Muscle layer of duodenum (tissue), 2 donors: Measurements from ENCODE around the gene CLTA.
"Not testable (repeated sequence)": the region's sequence is repeated elsewhere in the genome, so short reads cannot be mapped to it uniquely, and the experiment has no call there.

Experiments used
- H3K27ac ChIP-seq: one replicate; pipeline ENCODE4 v1.7.0; 2013; ENCODE audit warnings: mild to moderate bottlenecking, low read length
- H3K27me3 ChIP-seq: one replicate; pipeline ENCODE4 v1.7.0; 2013; ENCODE audit warnings: low read depth, mild to moderate bottlenecking, control low read depth, low read length
- H3K36me3 ChIP-seq, 2 donors: one replicate each; pipeline ENCODE4 v1.7.0; 2013; ENCODE audit warnings: low read length in 2 of 2, control low read depth in 1 of 2, mild to moderate bottlenecking in 1 of 2; ENCODE audit not compliant: insufficient read depth in 2 of 2, control insufficient read depth in 1 of 2
- H3K4me1 ChIP-seq, 2 donors: one replicate each; pipeline ENCODE4 v1.7.0; 2013; ENCODE audit warnings: low read length in 2 of 2, mild to moderate bottlenecking in 2 of 2, control low read depth in 1 of 2, moderate library complexity in 1 of 2; ENCODE audit not compliant: insufficient read depth in 2 of 2, control insufficient read depth in 1 of 2
- H3K4me3 ChIP-seq, 2 donors: one replicate each; pipeline ENCODE4 v1.7.0; 2013; ENCODE audit warnings: low read length in 2 of 2, low read depth in 1 of 2, mild to moderate bottlenecking in 1 of 2
- H3K9me3 ChIP-seq, 2 donors: one replicate each; pipeline ENCODE4 v1.7.0; 2013; ENCODE audit warnings: low read length in 2 of 2, control low read depth in 1 of 2, mild to moderate bottlenecking in 1 of 2; ENCODE audit not compliant: control insufficient read depth in 1 of 2
- donor health status: healthy.

Gene CLTA

DNA sequence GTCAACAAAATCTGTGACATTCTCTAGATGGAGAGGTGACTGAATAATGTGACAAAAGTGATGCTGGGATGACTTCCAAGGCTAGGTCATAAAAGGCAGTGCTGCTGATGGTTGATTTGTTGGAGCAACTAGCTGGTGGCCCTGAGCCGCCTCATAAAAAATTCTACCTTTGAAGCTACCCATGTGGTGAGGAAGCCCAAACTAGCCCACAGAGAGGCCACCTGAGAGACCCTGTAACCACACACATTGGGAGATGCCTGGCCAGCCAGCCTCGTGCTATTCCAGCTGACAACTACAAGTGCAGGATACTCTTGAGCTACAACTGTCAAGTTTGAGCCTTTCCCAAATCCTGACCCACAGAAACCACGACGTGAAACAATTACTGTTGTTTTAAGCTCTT lies 22.7 kb downstream of the CLTA start:
- Histone ChIP-seq H3K4me3 (no peak overlapping the region), H3K9me3 (no peaks in the 10 kb centered on the region), H3K4me1 (peaks cover 0 to 35% of the 10 kb centered on the region in 2 donors), H3K27me3 (no peaks in the 10 kb centered on the region), H3K36me3 (peaks cover 48 to 61% of the 10 kb centered on the region in 2 donors), H3K27ac (no peak overlapping the region)

DNA sequence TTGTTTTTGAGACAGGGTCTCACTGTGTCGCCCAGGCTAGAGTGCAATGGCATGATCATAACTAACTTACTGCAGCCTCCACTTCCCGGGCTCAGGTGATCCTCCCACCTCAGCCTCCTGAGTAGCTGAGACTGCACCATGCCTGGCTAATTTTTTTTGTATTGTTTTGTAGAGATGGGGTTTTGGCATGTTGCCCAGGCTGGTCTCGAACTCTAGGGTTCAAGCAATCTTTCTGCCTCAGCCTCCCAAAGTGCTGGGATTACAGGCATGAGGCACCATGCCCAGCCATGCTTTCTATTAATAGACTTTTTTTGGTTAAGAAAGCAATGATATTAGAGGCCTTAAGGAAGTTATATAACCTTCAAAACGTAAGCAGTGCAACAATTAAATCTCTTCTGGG lies 23.3 kb downstream of the CLTA start:
- H3K4me1 ChIP-seq, result peaks cover 0 to 32% of the 10 kb centered on the region in 2 donors

DNA sequence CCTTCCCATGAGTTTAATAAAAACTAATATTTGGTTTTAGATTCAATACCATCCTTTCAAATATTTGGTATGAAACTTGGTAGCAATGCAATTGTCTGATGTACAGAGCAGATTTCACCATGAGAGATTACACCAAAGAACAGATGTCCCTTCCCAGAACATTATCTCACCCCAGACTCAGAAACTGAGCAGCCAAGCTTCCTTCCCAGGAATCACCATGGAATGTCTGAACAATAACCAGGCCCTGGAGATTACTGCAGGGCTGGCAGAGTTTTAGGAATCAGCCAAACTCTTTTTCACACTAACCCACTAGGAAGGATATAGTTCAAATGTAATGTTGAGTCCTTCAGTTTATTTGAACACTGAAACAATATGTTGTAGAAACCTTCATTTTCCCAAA lies 23.9 kb downstream of the CLTA start:
- H3K27ac ChIP-seq, result no peak overlapping the region
- no peaks in the 10 kb centered on the region for H3K9me3 ChIP-seq
- peaks cover 52 to 64% of the 10 kb centered on the region in 2 donors for H3K36me3 ChIP-seq
- no peaks in the 10 kb centered on the region for H3K27me3 ChIP-seq
- H3K4me3 ChIP-seq, result no peak overlapping the region
- peaks cover 0 to 30% of the 10 kb centered on the region in 2 donors for H3K4me1 ChIP-seq

More for the DNA sequence above, 23.3 kb downstream of the CLTA start:
- Histone ChIP-seq H3K27me3 (no peaks in the 10 kb centered on the region), H3K9me3 (no peaks in the 10 kb centered on the region), H3K4me3 (no peak overlapping the region), H3K27ac (no peak overlapping the region), H3K36me3 (peaks cover 48 to 61% of the 10 kb centered on the region in 2 donors)

DNA sequence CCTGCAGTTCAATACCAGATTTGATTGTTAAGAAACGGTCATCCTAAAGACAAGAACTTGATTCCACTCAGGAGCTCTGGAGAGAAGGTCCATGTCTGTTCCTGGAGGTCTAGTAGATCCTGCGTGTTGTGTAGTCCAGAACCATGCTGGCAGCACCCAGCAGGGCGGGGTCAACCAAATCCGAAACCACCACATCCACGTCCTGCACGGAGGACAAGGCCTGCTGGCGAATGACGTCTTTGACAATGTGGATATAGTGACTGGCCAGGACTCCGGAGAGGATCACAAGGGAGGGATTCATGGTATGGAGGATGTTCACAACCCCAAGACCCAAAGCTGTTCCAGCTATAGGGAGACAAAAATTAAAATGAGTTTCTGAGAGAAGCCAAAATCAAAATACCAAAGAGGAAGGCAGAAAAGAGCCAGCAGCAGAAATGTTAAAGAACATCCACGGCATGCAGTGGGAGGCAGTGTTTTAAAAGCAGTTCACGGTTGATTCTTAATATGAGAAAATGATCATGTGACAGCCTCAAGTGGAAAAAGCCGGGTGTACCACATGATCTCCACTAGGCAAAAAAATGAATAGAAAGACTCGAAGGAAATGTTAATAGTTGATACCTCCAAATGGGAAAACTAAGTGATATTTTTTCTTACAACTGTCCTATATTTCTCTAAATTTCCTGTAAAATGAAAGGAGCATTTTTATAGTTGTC lies 26.7 kb downstream of the CLTA start:
- H3K4me3 ChIP-seq, result no peak overlapping the region
- peaks cover 57 to 64% of the 10 kb centered on the region in 2 donors for H3K36me3 ChIP-seq
- H3K27me3 ChIP-seq, result no peaks in the 10 kb centered on the region
- no peak overlapping the region for H3K27ac ChIP-seq
- peaks cover 0 to under 1% of the 10 kb centered on the region in 2 donors for H3K9me3 ChIP-seq
- peaks cover 0 to 18% of the 10 kb centered on the region in 2 donors for H3K4me1 ChIP-seq

DNA sequence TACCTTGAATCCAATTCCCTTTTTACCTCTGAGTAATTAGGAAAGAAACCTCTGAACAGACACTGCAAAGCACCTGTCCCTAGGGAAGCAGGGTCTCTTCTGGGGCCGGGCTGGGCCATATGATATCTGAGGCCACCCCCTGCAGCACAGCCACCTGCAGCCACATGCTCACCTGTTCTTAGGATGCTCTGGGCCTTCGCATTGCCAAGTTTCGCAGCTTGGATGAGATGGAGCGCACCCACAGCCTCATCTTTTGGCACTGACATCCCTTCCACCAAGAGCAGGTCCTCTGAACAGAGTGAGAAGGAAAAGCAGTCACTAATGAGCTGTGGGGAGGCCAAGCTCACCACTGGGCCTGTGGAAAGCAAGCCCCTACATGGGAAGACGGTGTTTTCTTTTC lies 27.3 kb downstream of the CLTA start:
- no peak overlapping the region for H3K27ac ChIP-seq
- H3K4me1 ChIP-seq, result peaks cover 0 to 18% of the 10 kb centered on the region in 2 donors
- peaks cover 57 to 64% of the 10 kb centered on the region in 2 donors for H3K36me3 ChIP-seq
- no peaks in the 10 kb centered on the region for H3K27me3 ChIP-seq
- H3K4me3 ChIP-seq, result no peak overlapping the region
- peaks cover 0 to 6% of the 10 kb centered on the region in 2 donors for H3K9me3 ChIP-seq

DNA sequence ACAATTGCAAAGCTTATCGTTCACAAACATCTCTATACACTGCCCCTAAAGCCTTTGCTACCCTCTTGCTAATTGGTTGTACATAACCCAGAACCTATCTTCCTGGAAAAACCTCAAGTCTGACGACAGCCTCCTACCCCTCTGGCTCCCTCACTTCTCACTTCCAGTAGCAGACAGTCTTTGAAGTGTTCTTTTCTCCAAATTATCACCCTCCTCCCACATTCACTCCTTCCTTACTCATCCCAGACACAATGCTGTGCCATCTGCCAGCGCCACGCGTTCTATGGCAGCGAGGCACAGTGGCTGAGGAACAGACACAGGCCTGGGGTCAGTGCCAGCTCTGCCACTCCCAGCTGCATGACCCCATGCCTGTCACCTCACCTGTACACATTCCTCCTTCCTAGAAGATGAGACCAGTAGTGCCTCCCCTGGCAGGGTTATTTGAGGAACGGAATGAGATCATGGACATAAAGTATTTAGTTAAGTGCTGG lies 27.7 kb downstream of the CLTA start:
- Histone ChIP-seq H3K36me3 (peaks cover 57 to 64% of the 10 kb centered on the region in 2 donors), H3K4me1 (peaks cover 0 to 18% of the 10 kb centered on the region in 2 donors), H3K27me3 (no peaks in the 10 kb centered on the region), H3K27ac (no peak overlapping the region), H3K4me3 (no peak overlapping the region), H3K9me3 (peaks cover 0 to 6% of the 10 kb centered on the region in 2 donors)

DNA sequence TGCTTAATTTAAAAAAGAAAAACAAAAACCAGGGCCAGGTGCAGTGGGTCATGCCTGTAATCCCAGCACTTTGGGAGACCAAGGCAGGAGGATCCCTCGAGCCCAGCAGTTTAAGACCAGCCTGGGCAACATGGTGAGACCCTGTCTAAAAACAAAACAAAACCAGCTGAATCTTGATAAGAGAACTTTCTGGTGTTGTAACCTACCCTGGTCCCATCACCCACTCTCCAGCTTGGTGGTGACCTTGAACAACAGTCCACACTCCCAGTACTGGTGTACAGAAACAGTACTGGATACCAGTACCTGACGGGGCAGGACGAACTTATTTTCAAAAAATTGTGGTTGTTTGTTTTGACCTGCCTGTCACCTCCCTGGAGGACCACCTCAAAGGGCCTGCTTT lies 30.9 kb downstream of the CLTA start:
- Histone ChIP-seq H3K4me1 (peaks cover 0 to 4% of the 10 kb centered on the region in 2 donors), H3K27me3 (no peaks in the 10 kb centered on the region), H3K36me3 (peaks cover 49 to 77% of the 10 kb centered on the region in 2 donors), H3K27ac (no peak overlapping the region), H3K4me3 (no peak overlapping the region), H3K9me3 (peaks cover 0 to 6% of the 10 kb centered on the region in 2 donors)

DNA sequence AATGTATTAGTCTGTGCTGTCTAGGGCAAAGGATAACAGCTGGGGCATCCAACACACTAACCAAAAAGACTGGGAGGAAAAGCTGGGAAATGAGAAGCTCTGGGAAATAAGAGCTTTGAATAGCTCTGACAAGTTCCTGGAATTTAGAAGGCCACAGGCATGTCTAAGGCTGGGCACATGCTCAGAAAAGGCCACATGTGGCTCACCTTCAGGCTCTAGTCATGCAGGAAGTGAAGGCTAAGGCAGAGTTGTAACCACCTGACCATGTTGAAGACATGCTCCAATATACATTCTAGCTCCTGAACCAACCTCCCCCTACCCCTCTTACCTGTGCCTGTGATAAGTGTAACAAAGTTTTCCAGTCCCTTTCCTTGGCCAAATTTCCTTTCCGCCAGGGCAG lies 31.7 kb downstream of the CLTA start:
- no peak overlapping the region for H3K4me3 ChIP-seq
- no peak overlapping the region for H3K27ac ChIP-seq
- peaks cover 0 to 4% of the 10 kb centered on the region in 2 donors for H3K4me1 ChIP-seq
- H3K9me3 ChIP-seq, result peaks cover 0 to 6% of the 10 kb centered on the region in 2 donors
- H3K27me3 ChIP-seq, result no peaks in the 10 kb centered on the region
- peaks cover 56 to 79% of the 10 kb centered on the region in 2 donors for H3K36me3 ChIP-seq

DNA sequence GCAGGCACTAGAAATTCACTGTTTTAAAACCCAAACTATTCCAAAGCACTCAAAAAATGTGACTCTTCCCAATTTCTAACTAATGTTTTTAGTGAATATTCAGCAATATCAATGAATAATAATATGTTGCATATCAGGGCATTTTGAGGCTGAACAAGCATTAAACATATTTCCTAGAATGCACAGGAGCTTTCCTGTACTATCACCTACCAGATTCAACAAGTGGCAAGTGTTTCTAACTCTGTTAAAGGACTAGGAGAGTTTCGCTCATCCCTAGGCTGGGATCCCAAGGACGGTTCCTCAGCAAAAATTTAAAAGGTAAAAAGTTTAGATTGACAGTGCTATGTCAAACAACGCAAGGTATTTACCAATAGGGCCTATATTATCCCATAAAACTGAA lies 46.5 kb downstream of the CLTA start:
- H3K27me3 ChIP-seq, result no peaks in the 10 kb centered on the region
- no peaks in the 10 kb centered on the region for H3K9me3 ChIP-seq
- no peak overlapping the region for H3K27ac ChIP-seq
- no peak overlapping the region for H3K4me3 ChIP-seq
- no peaks in the 10 kb centered on the region for H3K4me1 ChIP-seq
- peaks cover 13 to 23% of the 10 kb centered on the region in 2 donors for H3K36me3 ChIP-seq

DNA sequence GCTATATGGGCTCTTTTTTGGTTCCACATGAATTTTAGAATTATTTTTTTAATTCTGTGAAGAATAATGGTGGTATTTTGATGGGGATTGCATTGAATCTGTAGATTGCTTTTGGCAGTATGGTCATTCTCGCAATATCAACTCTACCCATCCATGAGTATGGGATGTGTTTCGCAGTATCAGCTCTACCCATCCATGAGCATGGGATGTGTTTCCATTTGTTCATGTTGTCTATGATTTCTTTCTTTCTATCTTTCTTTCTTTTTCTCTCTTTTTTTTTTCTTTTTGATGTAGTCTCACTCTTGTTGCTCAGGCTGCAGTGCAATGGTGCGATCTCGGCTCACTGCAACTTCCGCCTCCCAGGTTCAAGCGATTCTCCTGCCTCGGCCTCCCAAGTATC lies 48.5 kb downstream of the CLTA start:
- H3K27me3 ChIP-seq, H3K4me3 ChIP-seq, H3K27ac ChIP-seq, H3K9me3 ChIP-seq, H3K4me1 ChIP-seq: not testable (repeated sequence)
- peaks cover 8 to 24% of the 10 kb centered on the region in 2 donors for H3K36me3 ChIP-seq

DNA sequence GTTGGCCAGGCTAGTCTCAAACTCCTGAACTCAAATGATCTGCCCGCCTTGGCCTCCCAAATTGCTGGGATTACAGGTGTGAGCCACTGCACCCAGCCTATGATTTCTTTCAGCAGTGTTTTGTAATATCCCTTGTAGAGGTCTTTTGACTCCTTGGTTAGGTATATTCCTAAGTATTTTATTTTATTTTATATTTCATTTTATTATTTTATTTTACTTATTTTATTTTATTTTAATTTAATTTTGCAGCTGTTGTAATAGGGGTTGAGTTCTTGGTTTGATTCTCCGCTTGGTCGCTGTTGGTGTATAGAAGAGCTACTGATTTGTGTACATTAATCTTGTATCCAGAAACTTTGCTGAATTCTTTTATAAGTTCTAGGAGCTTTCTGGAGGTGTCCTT lies 49.0 kb downstream of the CLTA start:
- not testable (repeated sequence) for H3K4me3 ChIP-seq, H3K9me3 ChIP-seq, H3K27me3 ChIP-seq, H3K4me1 ChIP-seq, H3K27ac ChIP-seq
- peaks cover 6 to 21% of the 10 kb centered on the region in 2 donors for H3K36me3 ChIP-seq

DNA sequence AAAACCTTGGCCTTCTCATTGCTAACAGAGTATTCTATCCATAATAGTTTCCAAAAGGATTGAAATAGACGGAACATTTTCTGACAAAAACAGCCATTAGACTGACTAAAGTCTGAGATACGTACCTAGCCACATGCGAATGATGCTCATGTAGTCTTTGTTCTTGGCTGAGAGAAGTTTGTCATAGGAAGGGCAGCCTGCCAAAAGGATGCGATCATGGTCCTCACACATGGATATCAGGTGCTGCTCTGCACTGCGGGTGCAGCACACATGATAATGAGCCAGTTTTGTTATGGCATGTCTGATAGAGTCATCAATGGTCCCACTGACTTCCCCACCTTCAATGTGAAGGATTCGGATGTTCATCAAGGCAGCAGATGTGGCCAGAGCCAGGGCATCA lies 55.2 kb downstream of the CLTA start:
- H3K4me1 ChIP-seq, result peaks cover 0 to 18% of the 10 kb centered on the region in 2 donors
- no peaks in the 10 kb centered on the region for H3K27me3 ChIP-seq
- no peak overlapping the region for H3K27ac ChIP-seq
- H3K36me3 ChIP-seq, result peaks cover 8 to 21% of the 10 kb centered on the region in 2 donors
- H3K4me3 ChIP-seq, result no peak overlapping the region
- no peaks in the 10 kb centered on the region for H3K9me3 ChIP-seq
